GM13976 (cell line): ENCODE results near the gene XXYLT1.
A peak's percentile ranks its signal among the peaks of the same experiment; 100 is the strongest.

Experiments used
- DNase-seq: peaks from one replicate; pipeline ENCODE4 v3.0.0; 2012; ENCODE audit warnings: low spot score
- in situ Hi-C: fragments of 300-500 bp; cut with MboI; formaldehyde crosslinking; loops from one replicate; pipeline ENCODE4 v1.12.0; 2022; ENCODE audit warnings: low sequenced_read_pairs, mixed read lengths, inconsistent platforms; ENCODE audit not compliant: unreplicated experiment
- TF ChIP-seq, protein P1 (sequence below): IDR thresholded peaks from 2 replicates; pipeline ENCODE4 v1.5.1; 2012; ENCODE audit warnings: borderline replicate concordance, mild to moderate bottlenecking; ENCODE audit not compliant: insufficient read depth; ENCODE audit errors: extremely low read depth, missing control alignments, control extremely low read depth

Gene XXYLT1

DNA sequence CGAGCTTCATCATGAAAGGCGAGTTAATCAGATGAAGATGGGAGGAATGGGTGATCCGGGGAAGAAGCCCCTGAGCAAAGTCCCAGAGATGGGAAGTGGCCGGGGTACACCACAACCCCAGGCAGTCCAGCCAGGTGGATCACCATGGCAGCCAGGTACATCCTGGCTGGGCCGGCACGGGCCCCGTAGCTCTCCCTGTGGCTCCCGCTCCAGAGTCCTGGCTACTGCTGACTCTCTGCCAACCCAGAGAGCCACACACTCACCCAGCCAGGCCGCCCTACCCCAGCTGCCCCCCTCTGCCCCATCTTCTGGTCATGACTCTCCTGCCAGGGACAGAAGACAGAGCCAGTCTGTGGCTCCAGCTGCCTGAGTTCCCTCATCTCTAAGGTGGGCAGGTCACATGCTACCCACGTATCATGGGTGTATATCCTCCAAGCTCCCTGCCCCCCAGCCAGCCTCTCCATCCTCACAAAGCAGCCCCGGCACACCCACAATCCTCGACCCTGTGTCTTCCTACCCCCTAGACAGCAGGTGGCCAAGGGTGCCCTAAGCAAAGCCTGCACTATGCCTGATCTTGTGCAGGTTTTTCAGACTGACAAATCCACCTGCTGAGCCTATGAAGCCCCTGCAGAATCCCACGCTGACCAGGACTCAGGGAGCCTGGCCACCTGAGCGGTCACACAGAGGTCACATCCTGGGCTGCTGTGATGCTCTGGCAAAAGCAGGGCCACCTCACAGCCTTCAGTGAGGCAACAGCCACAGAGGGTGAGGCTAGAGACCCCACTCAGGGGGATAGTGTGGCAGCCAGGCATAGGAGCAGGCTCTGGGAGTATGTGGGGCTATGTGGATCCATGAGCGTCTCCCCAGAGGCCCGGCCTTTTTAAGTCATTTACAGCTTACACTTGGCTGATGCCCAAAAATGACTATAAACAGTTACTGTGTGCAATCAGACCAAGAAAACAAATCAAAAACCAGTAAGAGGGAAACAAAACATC is 13.2 kb downstream of the XXYLT1 start:
- in situ Hi-C loops = loop anchor here (10.0 kb wide), 1 partner anchor 123 kb away; no protein-coding TSS in a partner anchor
- DNase-seq = peak; percentile 23
- TF ChIP-seq, protein P1, sequence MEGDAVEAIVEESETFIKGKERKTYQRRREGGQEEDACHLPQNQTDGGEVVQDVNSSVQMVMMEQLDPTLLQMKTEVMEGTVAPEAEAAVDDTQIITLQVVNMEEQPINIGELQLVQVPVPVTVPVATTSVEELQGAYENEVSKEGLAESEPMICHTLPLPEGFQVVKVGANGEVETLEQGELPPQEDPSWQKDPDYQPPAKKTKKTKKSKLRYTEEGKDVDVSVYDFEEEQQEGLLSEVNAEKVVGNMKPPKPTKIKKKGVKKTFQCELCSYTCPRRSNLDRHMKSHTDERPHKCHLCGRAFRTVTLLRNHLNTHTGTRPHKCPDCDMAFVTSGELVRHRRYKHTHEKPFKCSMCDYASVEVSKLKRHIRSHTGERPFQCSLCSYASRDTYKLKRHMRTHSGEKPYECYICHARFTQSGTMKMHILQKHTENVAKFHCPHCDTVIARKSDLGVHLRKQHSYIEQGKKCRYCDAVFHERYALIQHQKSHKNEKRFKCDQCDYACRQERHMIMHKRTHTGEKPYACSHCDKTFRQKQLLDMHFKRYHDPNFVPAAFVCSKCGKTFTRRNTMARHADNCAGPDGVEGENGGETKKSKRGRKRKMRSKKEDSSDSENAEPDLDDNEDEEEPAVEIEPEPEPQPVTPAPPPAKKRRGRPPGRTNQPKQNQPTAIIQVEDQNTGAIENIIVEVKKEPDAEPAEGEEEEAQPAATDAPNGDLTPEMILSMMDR = no peak

DNA sequence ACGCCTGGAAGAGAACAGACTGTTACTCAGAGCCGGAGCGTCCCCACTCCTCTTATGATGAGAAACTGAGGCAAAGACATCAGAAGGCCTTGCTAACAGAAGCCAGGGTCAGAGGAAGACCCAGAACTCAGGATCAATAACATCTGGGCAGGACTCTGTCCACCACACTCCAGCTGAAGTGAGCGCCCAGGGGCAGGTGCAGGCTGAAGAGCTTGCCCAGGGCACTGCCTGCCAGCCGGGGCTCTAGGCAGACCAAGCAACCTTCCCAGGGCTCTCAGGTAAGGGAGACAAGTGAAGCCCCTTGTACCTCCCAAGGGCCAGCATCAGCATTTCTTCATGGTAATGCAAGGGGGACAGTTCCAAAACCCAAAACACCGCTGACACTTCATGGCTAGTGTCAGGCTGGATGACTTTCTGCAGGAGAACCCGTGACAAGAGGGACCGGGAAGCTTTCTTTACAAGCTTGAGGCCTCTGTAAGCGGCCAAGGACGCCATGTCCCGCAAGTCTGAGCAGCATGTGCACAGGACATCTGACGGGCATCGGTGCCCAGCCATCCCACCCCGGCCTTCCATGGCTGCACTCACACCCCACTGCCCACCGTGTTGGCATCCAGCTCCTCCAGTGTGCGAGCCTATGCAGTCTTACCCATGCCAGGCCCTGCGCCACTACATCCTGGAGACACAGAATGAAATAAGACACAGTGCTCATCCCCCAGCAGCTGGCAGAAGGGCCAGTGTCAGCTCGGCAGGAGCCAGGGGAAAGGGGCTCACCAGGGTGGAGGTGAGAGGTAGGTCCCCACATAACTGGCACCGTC is 14.1 kb downstream of the XXYLT1 start:
- in situ Hi-C loops = loop anchor here (10.0 kb wide), 1 partner anchor 122 kb away; no protein-coding TSS in a partner anchor
- peak; percentile 13 for DNase-seq
- TF ChIP-seq, protein P1 = no peak

DNA sequence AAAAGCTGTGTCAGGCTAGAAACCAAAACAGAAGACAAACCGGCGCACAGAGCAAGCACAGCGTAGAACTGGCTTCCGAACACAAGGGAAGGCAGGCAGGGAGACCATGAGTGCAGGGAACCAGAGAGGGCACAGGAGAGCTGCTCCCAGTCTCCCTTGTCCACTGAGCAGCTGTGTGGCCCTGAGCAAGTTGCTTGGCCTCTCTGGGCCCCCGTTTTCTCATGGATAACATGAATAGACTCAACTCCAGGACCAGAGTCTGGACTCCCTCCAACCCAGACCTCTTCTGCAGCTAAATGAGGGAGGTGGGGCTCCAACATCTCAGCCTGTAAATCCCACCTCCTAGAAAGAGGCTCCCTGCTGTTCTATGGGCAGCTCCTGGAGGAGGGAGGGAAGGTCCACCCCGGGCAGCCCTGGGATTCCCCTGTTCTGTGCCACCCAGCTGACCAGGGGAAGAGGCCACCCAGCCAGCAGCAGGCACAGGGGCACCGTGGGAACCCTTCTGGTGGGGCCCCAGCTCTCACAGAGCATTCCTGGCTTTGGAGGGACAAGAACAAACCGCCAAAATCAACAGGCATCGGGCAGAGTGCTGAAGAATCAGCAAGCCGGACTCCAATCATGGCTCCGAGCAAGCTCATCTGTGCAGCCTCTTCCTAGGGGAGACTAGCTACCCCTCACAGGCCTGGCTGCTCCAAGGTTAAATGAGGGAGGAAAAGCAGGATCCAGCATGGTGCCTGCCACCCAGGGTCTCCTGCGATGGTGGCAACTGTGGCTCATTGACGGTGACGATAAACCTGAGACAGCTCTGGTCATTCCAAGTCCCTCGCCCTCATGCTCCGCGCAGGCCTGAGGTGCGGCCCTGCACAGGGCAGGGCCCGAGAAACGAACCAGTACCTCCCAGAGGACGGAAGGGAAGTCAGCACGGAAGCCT is 15.1 kb downstream of the XXYLT1 start:
- in situ Hi-C loops = loop anchor here (10.0 kb wide), 1 partner anchor 121 kb away; no protein-coding TSS in a partner anchor

GRCh38 chr3:195255176-195255500 is 15.8 kb downstream of the XXYLT1 start:
- TF ChIP-seq, protein P1 = no peak
- peak; percentile 12 for DNase-seq
- in situ Hi-C loops = loop anchor here (10.0 kb wide), 1 partner anchor 120 kb away; no protein-coding TSS in a partner anchor

More for the DNA sequence above, 15.1 kb downstream of the XXYLT1 start:
- TF ChIP-seq, protein P1 = no peak
- peak; percentile 13 for DNase-seq

DNA sequence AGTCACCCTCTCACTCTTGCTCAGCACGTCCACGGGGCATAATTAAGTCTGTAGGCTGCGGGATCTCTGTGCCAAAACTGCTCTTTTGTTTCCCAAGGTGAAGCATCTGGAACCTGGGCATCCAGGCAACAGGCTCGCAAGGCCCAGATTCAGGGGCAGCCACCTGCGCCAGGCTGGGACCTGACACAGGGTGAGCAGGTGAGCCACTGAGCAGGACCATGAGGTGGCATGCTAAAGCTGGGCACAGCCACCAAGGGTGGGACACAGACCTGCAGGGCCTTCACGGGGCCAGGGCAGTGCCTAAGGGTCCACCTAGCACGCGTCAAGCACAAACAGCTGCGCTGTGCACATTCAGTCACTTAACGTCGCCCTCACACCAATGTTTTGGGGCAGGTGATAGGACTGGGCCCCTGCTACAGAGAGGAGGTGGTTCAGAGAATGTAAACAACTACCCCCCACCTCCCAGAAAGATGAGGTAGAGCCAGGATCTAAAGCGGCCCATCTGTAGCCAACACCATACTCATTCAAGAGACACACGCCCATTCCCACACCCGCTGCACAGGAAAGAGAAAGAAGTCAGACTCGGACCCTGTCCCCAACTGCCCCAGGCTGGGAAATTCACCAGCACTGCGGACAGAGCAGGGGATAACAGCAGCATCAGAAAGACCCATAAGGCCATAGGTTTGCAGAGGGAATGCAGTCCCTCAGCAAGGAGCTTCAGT is 16.3 kb downstream of the XXYLT1 start:
- in situ Hi-C loops = loop anchor here (10.0 kb wide), 1 partner anchor 120 kb away; no protein-coding TSS in a partner anchor
- no peak for DNase-seq
- TF ChIP-seq, protein P1 = no peak
